K562 (cell line): ENCODE measurements around the gene ALOXE3. TPM values are rescaled to one million over a fixed set of nuclear protein-coding genes. Genes with fewer than 3 reads are reported as not detected.
A peak's percentile ranks its signal among the peaks of the same experiment; 100 is the strongest.

ENCODE experiments used
- ATF2 ChIP-seq: sonication (generic); formaldehyde crosslinking; IDR thresholded peaks from 2 replicates; pipeline ENCODE4 v1.8.1; 2022; ENCODE audit warnings: missing genetic modification reagents
- CEBPG ChIP-seq, 3 experiments: fragments of 200-800 bp in 1 of 3; sonication (Bioruptor generic) in 1 of 3; sonication (generic) in 1 of 3; formaldehyde crosslinking in 1 of 3; IDR thresholded peaks in 2 of 3; conservative IDR thresholded peaks in 1 of 3; 2 replicates each; pipeline versions ENCODE4 v1.6.1 to v1.8.0; 2016 to 2022; ENCODE audit warnings: missing compliant biosample characterization in 2 of 3, missing genetic modification characterization in 2 of 3, mild to moderate bottlenecking in 1 of 3, missing genetic modification reagents in 1 of 3
- E2F5 ChIP-seq: sonication (generic); formaldehyde crosslinking; IDR thresholded peaks from 2 replicates; pipeline ENCODE4 v1.8.0; 2022; ENCODE audit warnings: mild to moderate bottlenecking, missing genetic modification reagents
- ESRRA ChIP-seq: fragments of 450-650 bp; IDR thresholded peaks from 2 replicates; pipeline ENCODE4 v1.6.1; 2014; ENCODE audit warnings: low read depth, mild to moderate bottlenecking, moderate library complexity, borderline replicate concordance
- FOXA3 ChIP-seq, 2 experiments: fragments of 450-650 bp in 1 of 2; sonication (generic) in 1 of 2; formaldehyde crosslinking; IDR thresholded peaks in 1 of 2; conservative IDR thresholded peaks in 1 of 2; 2 replicates each; pipeline versions ENCODE4 v1.4.0 to v1.8.0; 2020 to 2022; ENCODE audit warnings: mild to moderate bottlenecking in 2 of 2, missing genetic modification reagents in 1 of 2
- FOXP4 ChIP-seq: sonication (generic); formaldehyde crosslinking; IDR thresholded peaks from 2 replicates; pipeline ENCODE4 v1.8.0; 2022; ENCODE audit warnings: mild to moderate bottlenecking, missing genetic modification reagents, borderline replicate concordance
- GTF2F1 ChIP-seq: IDR thresholded peaks from 2 replicates; pipeline ENCODE4 v1.6.1; 2011; ENCODE audit warnings: low read depth, low read length, improper control_type of control experiment
- HDAC1 ChIP-seq, 2 experiments: fragments of 450-650 bp; IDR thresholded peaks; 2 replicates each; pipeline ENCODE4 v1.6.1; 2016 to 2017; ENCODE audit warnings: inconsistent platforms in 1 of 2, mild to moderate bottlenecking in 1 of 2, moderate library complexity in 1 of 2
- HINFP ChIP-seq: fragments of 450-650 bp; conservative IDR thresholded peaks from 2 replicates; pipeline ENCODE4 v1.6.1; 2016; ENCODE audit warnings: missing genetic modification characterization, low read depth, mild to moderate bottlenecking, control low read depth, missing compliant biosample characterization
- NFRKB ChIP-seq: fragments of 450-650 bp; IDR thresholded peaks from 2 replicates; pipeline ENCODE4 v1.6.1; 2016; ENCODE audit warnings: low read depth
- PHB2 ChIP-seq: fragments of 450-650 bp; IDR thresholded peaks from 2 replicates; pipeline ENCODE4 v1.6.1; 2017; ENCODE audit warnings: low read depth
- PML ChIP-seq: IDR thresholded peaks from 2 replicates; pipeline ENCODE4 v1.6.1; 2012; ENCODE audit warnings: low read length, inconsistent platforms
- PTRF ChIP-seq: fragments of 450-650 bp; IDR thresholded peaks from 2 replicates; pipeline ENCODE4 v1.6.1; 2016; ENCODE audit warnings: mild to moderate bottlenecking, missing genetic modification characterization, missing compliant biosample characterization
- SMAD3 ChIP-seq: fragments of 450-650 bp; formaldehyde crosslinking; conservative IDR thresholded peaks from 2 replicates; pipeline ENCODE4 v1.4.0; 2020; ENCODE audit warnings: mild to moderate bottlenecking
- SP1 ChIP-seq: sonication (generic); formaldehyde crosslinking; IDR thresholded peaks from 2 replicates; pipeline ENCODE4 v1.8.1; 2022; ENCODE audit warnings: mild to moderate bottlenecking, missing genetic modification reagents
- STAT5A ChIP-seq: IDR thresholded peaks from 2 replicates; pipeline ENCODE4 v1.6.1; 2012; ENCODE audit warnings: low read length, inconsistent platforms, borderline replicate concordance
- THAP7 ChIP-seq: fragments of 250-450 bp; sonication (Bioruptor Pico); IDR thresholded peaks from 2 replicates; pipeline ENCODE4 v1.5.0; 2021
- THRAP3 ChIP-seq: fragments of 450-650 bp; IDR thresholded peaks from 2 replicates; pipeline ENCODE4 v1.6.1; 2016; ENCODE audit warnings: mild to moderate bottlenecking, inconsistent platforms, borderline replicate concordance
- ZNF140 ChIP-seq: fragments of 250-450 bp; sonication (Bioruptor Pico); IDR thresholded peaks from 2 replicates; pipeline ENCODE4 v1.8.0; 2021; ENCODE audit warnings: moderate library complexity, mild to moderate bottlenecking, inconsistent platforms
- ZNF146 ChIP-seq: IDR thresholded peaks from one replicate; pipeline ENCODE4 v1.6.1; 2018; ENCODE audit warnings: missing compliant biosample characterization; ENCODE audit not compliant: unreplicated experiment
- ZNF561 ChIP-seq: fragments of 450-650 bp; formaldehyde crosslinking; conservative IDR thresholded peaks from 2 replicates; pipeline ENCODE4 v1.4.0; 2020; ENCODE audit warnings: mild to moderate bottlenecking, moderate library complexity
- ZNF699 ChIP-seq: fragments of 250-450 bp; sonication (Bioruptor Pico); IDR thresholded peaks from 2 replicates; pipeline ENCODE4 v1.8.0; 2021; ENCODE audit warnings: mild to moderate bottlenecking, moderate library complexity; ENCODE audit not compliant: insufficient replicate concordance
- polyA plus RNA-seq, 8 experiments: library from polyadenylated mRNA; depleted of rRNA in 4 of 8; stranded (reverse) in 5 of 8; unstranded in 3 of 8; fragments of >200 nt; fragmentation: Nextera tagmentation in 2 of 8; fragmentation: Illumina TruSeq in 1 of 8; extraction: Ambion mirVana in 2 of 8; extraction: Trizol in 1 of 8; gene quantifications; 2 replicates each; pipeline versions ENCODE4 v1.2.1 to v1.2.3, GENCODE V29; 2011 to 2014; ENCODE audit warnings: inconsistent platforms in 1 of 8, missing spikeins in 1 of 8
- total RNA-seq, 7 experiments: library from RNA; depleted of rRNA in 6 of 7; stranded (reverse); fragments of >200 nt in 6 of 7; fragmentation: Illumina TruSeq in 2 of 7; extraction: Trizol in 2 of 7; gene quantifications; 2 replicates each; pipeline versions ENCODE4 v1.2.1 to v1.2.3, GENCODE V29; 2011 to 2021; ENCODE audit warnings: low replicate concordance in 1 of 7

Gene ALOXE3
- total and polyA plus RNA-seq, 9 of the 15 experiments (the other 6 are each of a cell fraction or from before 2014, with no cell fraction given) = 0.04 TPM; not detected in 8

GRCh38 chr17:8153957-8154607 lies 35.8 kb upstream of the ALOXE3 start (continued):
- no peak for TF ChIP-seq FOXP4 (CRISPR knock-in tag)
- TF ChIP-seq NFRKB = peak; percentile 53
- TF ChIP-seq PHB2 = no peak
- no peak for TF ChIP-seq SMAD3 (CRISPR knock-in tag)
- no peak for TF ChIP-seq PML
- no peak for TF ChIP-seq PTRF (tag)
- no peak for TF ChIP-seq ZNF561 (CRISPR knock-in tag)
- TF ChIP-seq FOXA3 (CRISPR knock-in tag; conservative IDR thresholded peaks at IDR 0.05 in 1 of 2, IDR thresholded peaks at IDR 0.05 in 1 of 2) = no peak
- no peak for TF ChIP-seq STAT5A
- TF ChIP-seq CEBPG (CRISPR knock-in tag; IDR thresholded peaks at IDR 0.05) = no peak
- TF ChIP-seq CEBPG (tag; conservative IDR thresholded peaks at IDR 0.05 in 1 of 2, IDR thresholded peaks at IDR 0.05 in 1 of 2) = no peak
- no peak for TF ChIP-seq ZNF140 (CRISPR knock-in tag)
- no peak for TF ChIP-seq HINFP (tag)
- TF ChIP-seq ESRRA = peak; percentile 37; the same call in 1 of the 2 replicates
- TF ChIP-seq E2F5 (CRISPR knock-in tag) = no peak
- TF ChIP-seq ZNF699 (CRISPR knock-in tag) = no peak
- TF ChIP-seq ATF2 (CRISPR knock-in tag) = no peak
- no peak for TF ChIP-seq GTF2F1
- TF ChIP-seq THAP7 (CRISPR knock-in tag) = no peak
- peak; percentile 92 for TF ChIP-seq SP1
- peak in 1 of 2 experiments; percentile 40; a peak in 1 of 4 replicates for TF ChIP-seq HDAC1 (IDR thresholded peaks at IDR 0.05)
- no peak for TF ChIP-seq ZNF146 (CRISPR knock-in tag)
- TF ChIP-seq THRAP3 = no peak
